Measurements from ENCODE around the gene FAM219B. TPM values are rescaled to one million over a fixed set of nuclear protein-coding genes. Genes with fewer than 3 reads are reported as not detected.

The FAM219B gene
- total and polyA plus RNA-seq, 2 of the 8 experiments (the other 6 are each of a cell fraction or from before 2014, with no cell fraction given): 57.1 to 66.6 TPM

DNA sequence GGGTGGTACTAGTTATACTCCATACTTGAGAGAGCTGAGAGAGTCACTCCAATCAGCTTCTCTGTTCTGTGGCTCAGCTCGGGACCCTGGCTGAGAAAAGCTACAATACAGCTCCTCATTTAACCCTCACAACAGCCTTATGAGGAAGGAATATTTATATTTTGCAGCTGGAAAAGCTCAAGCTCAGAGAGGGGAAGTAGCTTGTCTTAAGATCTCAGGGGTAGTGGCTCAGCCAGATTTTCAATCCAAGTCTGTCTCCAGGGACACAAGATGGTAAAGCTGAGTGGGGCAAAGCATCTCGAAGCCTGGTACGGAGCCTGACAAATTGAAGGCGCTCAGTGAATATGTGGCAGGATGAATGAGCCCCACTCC, 48.3 kb downstream of the FAM219B start (continued):
- TF ChIP-seq, protein P1, sequence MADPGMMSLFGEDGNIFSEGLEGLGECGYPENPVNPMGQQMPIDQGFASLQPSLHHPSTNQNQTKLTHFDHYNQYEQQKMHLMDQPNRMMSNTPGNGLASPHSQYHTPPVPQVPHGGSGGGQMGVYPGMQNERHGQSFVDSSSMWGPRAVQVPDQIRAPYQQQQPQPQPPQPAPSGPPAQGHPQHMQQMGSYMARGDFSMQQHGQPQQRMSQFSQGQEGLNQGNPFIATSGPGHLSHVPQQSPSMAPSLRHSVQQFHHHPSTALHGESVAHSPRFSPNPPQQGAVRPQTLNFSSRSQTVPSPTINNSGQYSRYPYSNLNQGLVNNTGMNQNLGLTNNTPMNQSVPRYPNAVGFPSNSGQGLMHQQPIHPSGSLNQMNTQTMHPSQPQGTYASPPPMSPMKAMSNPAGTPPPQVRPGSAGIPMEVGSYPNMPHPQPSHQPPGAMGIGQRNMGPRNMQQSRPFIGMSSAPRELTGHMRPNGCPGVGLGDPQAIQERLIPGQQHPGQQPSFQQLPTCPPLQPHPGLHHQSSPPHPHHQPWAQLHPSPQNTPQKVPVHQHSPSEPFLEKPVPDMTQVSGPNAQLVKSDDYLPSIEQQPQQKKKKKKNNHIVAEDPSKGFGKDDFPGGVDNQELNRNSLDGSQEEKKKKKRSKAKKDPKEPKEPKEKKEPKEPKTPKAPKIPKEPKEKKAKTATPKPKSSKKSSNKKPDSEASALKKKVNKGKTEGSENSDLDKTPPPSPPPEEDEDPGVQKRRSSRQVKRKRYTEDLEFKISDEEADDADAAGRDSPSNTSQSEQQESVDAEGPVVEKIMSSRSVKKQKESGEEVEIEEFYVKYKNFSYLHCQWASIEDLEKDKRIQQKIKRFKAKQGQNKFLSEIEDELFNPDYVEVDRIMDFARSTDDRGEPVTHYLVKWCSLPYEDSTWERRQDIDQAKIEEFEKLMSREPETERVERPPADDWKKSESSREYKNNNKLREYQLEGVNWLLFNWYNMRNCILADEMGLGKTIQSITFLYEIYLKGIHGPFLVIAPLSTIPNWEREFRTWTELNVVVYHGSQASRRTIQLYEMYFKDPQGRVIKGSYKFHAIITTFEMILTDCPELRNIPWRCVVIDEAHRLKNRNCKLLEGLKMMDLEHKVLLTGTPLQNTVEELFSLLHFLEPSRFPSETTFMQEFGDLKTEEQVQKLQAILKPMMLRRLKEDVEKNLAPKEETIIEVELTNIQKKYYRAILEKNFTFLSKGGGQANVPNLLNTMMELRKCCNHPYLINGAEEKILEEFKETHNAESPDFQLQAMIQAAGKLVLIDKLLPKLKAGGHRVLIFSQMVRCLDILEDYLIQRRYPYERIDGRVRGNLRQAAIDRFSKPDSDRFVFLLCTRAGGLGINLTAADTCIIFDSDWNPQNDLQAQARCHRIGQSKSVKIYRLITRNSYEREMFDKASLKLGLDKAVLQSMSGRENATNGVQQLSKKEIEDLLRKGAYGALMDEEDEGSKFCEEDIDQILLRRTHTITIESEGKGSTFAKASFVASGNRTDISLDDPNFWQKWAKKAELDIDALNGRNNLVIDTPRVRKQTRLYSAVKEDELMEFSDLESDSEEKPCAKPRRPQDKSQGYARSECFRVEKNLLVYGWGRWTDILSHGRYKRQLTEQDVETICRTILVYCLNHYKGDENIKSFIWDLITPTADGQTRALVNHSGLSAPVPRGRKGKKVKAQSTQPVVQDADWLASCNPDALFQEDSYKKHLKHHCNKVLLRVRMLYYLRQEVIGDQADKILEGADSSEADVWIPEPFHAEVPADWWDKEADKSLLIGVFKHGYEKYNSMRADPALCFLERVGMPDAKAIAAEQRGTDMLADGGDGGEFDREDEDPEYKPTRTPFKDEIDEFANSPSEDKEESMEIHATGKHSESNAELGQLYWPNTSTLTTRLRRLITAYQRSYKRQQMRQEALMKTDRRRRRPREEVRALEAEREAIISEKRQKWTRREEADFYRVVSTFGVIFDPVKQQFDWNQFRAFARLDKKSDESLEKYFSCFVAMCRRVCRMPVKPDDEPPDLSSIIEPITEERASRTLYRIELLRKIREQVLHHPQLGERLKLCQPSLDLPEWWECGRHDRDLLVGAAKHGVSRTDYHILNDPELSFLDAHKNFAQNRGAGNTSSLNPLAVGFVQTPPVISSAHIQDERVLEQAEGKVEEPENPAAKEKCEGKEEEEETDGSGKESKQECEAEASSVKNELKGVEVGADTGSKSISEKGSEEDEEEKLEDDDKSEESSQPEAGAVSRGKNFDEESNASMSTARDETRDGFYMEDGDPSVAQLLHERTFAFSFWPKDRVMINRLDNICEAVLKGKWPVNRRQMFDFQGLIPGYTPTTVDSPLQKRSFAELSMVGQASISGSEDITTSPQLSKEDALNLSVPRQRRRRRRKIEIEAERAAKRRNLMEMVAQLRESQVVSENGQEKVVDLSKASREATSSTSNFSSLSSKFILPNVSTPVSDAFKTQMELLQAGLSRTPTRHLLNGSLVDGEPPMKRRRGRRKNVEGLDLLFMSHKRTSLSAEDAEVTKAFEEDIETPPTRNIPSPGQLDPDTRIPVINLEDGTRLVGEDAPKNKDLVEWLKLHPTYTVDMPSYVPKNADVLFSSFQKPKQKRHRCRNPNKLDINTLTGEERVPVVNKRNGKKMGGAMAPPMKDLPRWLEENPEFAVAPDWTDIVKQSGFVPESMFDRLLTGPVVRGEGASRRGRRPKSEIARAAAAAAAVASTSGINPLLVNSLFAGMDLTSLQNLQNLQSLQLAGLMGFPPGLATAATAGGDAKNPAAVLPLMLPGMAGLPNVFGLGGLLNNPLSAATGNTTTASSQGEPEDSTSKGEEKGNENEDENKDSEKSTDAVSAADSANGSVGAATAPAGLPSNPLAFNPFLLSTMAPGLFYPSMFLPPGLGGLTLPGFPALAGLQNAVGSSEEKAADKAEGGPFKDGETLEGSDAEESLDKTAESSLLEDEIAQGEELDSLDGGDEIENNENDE (IDR thresholded peaks at IDR 0.05; ENCODE audit: insufficient replicate concordance, low read length): no peak
- TF ChIP-seq CBX5 (IDR thresholded peaks at IDR 0.05; ENCODE audit: low read depth, low read length) (no peak), EGR1 (IDR thresholded peaks at IDR 0.05; ENCODE audit: borderline replicate concordance, low read depth, low read length) (no peak), MAFK (IDR thresholded peaks at IDR 0.05; ENCODE audit: low read depth, low read length) (no peak), NRF1 (IDR thresholded peaks at IDR 0.05; ENCODE audit: low read depth, low read length) (no peak), BCL11A (IDR thresholded peaks at IDR 0.05; ENCODE audit: low read depth in 2 of 2, low read length in 2 of 2) (no peak), CHD1 (IDR thresholded peaks at IDR 0.05; ENCODE audit: low read depth, low read length) (no peak), SUZ12 (IDR thresholded peaks at IDR 0.05; ENCODE audit: low read length) (no peak), SP4 (IDR thresholded peaks at IDR 0.05; ENCODE audit: low read length) (no peak), TBP (IDR thresholded peaks at IDR 0.05; ENCODE audit: low read depth, low read length) (no peak)

Data from H1 (cell line).